Endometrial microvascular endothelial cells (primary cell): Measurements from ENCODE around the gene UBB. TPM values are rescaled to one million over a fixed set of nuclear protein-coding genes. Genes with fewer than 3 reads are reported as not detected.

ENCODE experiments used
- in situ Hi-C: cut with HindIII; loops from 2 replicates; pipeline ENCODE4 v1.10.0; 2017; ENCODE audit warnings: low sequenced_read_pairs, low pct_unique_long_range_greater_than_20kb; ENCODE audit errors: inconsistent ontology term
- total RNA-seq: library from RNA; depleted of rRNA; stranded (reverse); fragments of >200 nt; gene quantifications from one replicate; pipeline ENCODE4 v1.2.3, GENCODE V29; 2015; ENCODE audit errors: inconsistent ontology term

The UBB gene
- 1,239 TPM for total RNA-seq

GRCh38 chr17:16380640-16381495, at the start of gene UBB:
Gene UBB (plus strand): TSS chr17:16381091. CDS start chr17:16381908, 817 bp downstream.
- in situ Hi-C loops: no loop called here

GRCh38 chr17:16338391-16338790, 42.5 kb upstream of the UBB start:
- in situ Hi-C loops: no loop called here

DNA sequence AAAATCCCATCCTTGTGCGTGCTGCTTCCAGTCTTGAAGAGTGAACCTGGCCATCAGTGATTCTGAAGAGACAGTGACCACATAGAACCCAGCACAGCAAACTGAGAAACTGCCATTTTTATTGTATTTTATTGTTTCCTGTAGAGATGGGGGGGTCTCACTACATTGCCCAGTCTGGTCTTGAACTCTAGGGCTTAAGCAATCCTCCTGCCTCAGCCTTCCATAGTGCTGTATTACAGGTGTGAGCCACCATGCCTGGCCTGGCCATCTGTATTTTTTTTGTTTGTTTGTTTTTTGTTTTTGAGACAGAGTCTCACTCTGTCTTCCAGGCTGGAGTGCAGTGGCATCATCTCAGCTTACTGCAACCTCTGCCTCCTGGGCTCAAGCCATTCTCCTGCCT, 41.5 kb upstream of the UBB start:
- in situ Hi-C loops: no loop called here

- in situ Hi-C loops: no loop called here
These were observed 40.9 kb upstream of the UBB start for GRCh38 chr17:16339959-16340358.

- in situ Hi-C loops: no loop called here
These were observed 37.9 kb upstream of the UBB start for GRCh38 chr17:16342979-16343378.

DNA sequence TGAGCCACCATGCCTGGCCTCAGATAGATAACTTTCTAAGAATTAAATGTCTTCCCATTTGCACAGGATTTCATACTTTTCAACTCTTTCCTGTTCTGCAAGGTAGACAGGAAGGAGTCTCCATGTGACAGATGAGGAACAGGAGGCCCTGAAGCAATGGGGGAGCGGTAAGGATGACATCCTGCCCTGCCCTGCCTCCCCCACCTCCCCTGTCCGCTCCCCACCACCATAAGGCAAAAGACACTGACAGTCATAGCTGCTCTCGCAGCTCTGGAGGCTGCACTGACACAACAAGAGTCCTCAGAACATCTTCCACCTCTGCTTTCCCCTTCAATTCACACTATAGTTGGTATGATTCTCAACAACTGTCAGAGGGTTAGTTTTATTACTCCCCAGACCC, 37.3 kb upstream of the UBB start:
- in situ Hi-C loops: no loop called here

DNA sequence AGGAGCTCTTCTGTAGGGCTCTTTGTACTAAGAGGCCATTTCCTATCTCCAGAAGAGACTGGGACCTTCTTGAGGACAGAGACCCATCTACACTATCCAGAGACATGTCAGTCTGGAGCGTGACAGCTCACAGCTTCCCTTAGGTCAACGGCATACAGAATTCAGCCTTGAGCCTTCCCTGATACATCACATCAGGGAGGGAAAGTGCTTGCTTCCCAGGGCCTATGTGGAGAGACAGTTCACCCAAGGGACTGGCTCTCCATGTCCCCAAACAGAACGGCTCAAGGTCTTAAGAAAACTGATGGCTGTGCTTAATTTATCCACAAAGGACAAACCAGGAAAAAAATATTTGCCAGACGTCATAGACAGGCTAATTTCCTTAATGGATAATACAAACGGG, 35.3 kb upstream of the UBB start:
- in situ Hi-C loops: no loop called here

GRCh38 chr17:16346721-16347271, 34.1 kb upstream of the UBB start:
- in situ Hi-C loops: no loop called here

DNA sequence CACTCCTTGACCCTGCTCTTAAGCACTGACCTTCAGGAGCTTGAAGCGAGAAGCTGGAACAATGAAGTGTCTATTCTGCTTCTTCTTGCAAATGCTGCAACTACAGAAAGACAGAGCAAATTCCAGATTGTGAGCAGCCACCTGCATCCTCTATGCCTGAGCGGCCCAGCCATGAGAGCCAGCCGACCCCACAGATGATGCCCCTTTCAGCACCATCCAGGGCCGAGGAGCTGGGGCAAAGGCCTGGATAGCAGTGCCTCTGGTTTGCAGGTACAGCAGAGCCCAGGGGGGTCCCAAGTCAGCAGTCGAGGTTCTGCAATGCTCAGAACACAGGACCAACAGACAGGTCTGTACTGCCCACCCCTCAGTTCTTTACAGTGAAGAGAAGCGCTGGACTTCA, 32.3 kb upstream of the UBB start:
- in situ Hi-C loops: no loop called here

DNA sequence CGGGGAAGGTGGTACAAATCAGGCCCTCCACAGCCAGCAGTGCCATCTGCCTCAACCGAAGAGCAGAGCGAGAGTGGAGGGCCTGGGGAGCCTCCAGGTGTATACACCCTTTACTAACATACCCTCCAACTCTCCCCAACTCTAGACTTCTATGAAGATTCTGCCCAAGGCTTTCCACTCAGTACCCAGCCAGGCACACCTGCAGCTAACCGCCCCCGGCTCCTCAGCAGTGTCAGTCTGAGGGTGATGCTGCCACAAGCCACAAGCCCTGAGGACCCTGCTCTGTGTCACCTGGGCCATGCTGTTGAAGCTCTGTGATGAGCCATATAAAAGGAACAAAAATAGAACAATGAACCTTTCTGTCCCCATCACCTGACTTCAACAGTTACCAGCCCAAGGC, 31.5 kb upstream of the UBB start:
- in situ Hi-C loops: no loop called here

- in situ Hi-C loops: no loop called here
These were observed 29.1 kb upstream of the UBB start for GRCh38 chr17:16351831-16352230.

DNA sequence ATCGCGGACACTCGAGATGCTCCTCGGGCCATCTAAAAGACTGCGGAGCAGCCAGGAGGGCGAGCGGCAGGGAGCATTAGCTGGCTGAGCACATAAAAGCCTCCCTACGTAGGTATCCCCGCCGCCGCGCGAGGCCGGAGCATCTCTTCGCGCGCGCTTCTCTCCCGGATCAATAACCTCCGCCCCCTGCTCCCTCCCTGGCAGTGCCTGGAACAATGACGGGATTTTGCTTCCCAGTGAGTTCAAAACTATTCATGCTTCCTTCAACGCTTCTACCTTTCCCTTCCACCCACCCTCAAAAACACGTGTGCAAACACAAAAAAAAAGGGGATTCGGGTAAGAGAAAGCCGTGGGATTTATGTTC, 28.6 kb upstream of the UBB start:
- in situ Hi-C loops: no loop called here

DNA sequence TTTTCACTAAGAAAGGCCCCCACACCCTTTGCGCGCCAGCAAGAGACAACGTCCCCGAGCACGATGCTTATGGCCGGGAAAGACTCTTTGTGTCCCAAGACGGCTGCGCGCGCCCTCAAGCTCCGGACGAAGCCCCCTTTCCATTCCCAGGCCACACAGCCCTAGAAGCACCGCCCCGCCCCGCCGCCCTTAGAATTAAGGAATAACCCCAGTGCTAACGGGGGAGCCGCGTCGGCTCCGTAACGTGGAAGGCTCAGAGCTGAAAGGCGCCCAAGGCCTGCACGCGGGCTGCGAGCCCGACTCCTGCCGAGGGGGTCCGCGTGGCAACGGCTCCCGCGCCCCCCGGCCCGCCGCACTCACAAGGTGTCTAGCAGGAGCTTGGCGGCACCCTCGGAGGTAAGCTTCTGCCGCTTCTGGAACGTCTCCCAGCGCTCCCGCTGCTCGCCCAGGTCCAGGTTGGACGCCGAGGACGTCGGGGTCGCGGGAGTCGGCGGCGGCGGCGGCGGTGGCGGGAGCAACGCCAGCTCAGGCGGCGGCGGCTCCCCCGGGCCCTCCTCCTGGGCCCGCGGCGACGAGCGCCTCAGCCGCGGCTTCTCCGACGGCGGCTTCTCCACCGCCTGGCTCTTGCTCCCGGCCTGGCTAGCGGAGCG, 28.1 kb upstream of the UBB start:
- in situ Hi-C loops: no loop called here

DNA sequence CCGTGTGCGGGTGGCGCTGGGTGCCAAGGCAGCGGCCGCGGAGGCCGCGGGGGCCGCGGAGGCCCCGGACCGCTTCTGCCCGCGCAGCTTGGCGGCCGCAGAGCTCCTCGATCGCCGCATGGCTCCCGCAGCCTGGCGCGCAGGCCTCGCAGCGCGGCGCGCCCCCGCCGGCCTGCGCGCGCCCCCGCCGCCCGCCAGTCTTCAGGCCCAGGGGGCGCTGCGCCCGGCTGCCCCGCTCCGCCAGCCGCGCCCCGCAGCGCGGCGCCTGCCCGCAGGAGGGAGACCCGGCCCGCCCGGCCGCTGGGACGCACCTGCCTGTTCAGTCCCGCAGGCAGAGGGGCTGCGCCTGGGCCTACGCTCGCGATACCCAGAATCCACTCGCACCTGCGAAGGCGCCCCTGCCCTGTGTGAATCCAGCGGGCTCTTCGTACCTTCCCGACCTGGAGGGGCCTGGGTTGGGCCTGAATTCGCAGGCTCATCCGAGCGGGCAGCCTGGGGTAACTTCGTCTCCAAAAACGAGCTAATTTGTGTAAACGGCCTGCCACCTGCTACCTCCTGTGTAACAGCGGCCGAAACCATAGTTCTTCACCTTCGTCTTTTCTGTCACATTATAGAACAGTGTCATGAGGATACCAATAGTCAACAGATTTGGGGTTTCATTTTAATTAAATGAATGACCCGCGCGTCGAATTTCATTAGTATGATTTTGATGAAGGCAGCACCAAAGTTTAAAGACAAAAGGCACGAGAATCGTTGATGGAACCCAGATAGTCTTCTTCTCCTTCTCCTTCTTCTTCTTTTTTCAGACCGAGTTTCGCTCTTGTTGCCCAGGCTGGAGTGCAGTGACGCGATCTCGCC, 27.3 kb upstream of the UBB start, which contains the start of gene CENPV:
CENPV (minus strand) TSS at position 153 of the 858 bp plus-strand sequence; CDS start at position 120, 33 bp downstream.
- in situ Hi-C loops: no loop called here

DNA sequence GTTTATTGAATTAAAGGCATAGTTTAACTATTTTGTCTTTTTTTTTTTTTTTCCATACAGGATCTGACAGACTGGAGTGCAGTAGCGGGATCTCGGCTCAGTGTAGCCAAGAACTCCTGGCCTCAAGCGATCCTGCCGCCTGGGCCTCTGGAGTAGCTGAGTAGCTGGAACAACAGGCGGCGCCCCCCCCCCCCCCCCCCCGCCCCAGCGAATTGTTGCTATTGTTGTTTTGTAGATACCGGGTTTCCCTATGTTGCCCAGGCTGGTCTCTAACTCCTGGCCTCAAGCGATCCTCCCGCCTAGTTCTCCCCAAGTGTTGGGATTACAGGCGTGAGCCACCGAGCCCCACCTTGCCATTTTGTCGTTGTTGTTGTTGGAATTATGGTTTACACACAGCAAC, 26.3 kb upstream of the UBB start:
- in situ Hi-C loops: no loop called here

GRCh38 chr17:16358394-16358793, 22.5 kb upstream of the UBB start:
- in situ Hi-C loops: no loop called here

GRCh38 chr17:16361874-16362273, 19.0 kb upstream of the UBB start:
- in situ Hi-C loops: no loop called here

DNA sequence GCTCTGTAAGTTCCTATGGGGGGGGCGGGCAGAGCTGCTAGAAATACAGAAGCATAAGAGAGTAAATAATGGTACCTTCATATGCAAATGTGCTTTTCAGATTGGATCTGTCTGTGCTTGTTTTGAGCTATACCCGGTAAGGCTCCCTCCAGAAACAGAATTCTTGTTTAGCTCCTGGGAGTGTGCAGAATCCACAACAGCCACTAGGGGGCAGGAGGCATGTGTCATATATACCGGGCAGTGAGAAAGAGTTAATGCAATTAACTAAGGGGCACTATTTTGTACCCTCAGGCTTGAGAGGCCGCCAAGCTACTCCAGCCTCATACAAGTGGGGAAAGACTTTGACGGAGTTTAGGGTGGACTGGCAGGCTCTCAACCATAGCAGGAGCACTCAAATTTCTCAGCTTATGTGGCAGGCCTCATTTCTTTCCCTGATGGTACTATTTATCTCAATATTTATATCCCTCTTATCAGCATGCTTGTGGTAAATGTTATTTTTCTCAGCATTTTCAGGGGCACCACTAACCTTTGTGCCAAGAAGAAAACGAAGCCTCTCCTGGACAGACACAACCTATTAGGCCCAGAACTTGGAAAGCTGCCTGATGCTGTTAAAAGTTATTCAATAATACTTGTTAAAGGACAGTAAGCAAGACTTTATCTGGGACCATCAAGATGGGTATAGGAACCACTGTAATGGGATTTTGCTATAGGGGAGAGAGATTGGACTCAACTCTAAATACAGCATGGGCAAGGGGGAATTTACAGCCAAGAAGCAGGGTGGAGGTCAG, 16.9 kb upstream of the UBB start:
- in situ Hi-C loops: no loop called here
